Stimulated activated CD4-positive, alpha-beta T cell treated with anti-CD3 and anti-CD28 coated beads, Interleukin-2, amount 100 ng/mL, for 4 hours (primary cell): ENCODE results near the gene C11orf65.

Experiments used
- DNase-seq: peaks from one replicate; pipeline ENCODE4 v3.0.0-alpha.2; 2020; ENCODE audit warnings: low read depth

The C11orf65 gene

GRCh38 chr11:108369064-108369463, 98.3 kb downstream of the C11orf65 start:
- DNase-seq, result no peak

GRCh38 chr11:108368134-108368533, 99.2 kb downstream of the C11orf65 start:
- DNase-seq, result no peak

GRCh38 chr11:108364159-108364558, 103.2 kb downstream of the C11orf65 start:
- DNase-seq, result no peak

GRCh38 chr11:108351468-108351867, 115.9 kb downstream of the C11orf65 start:
- no peak for DNase-seq

- no peak for DNase-seq
Measured at GRCh38 chr11:108346451-108346850, 120.9 kb downstream of the C11orf65 start.

GRCh38 chr11:108345767-108346166, 121.6 kb downstream of the C11orf65 start:
- no peak for DNase-seq

- no peak for DNase-seq
Measured at GRCh38 chr11:108343714-108344113, 123.6 kb downstream of the C11orf65 start.

GRCh38 chr11:108341654-108342053, 125.7 kb downstream of the C11orf65 start:
- no peak for DNase-seq

GRCh38 chr11:108340973-108341372, 126.4 kb downstream of the C11orf65 start:
- DNase-seq, result no peak

GRCh38 chr11:108338750-108339149, 128.6 kb downstream of the C11orf65 start:
- no peak for DNase-seq

GRCh38 chr11:108333403-108333899, 133.9 kb downstream of the C11orf65 start:
- DNase-seq, result no peak
